Measurements from ENCODE around the gene TMEM168. TPM values are rescaled to one million over a fixed set of nuclear protein-coding genes. Genes with fewer than 3 reads are reported as not detected.
"Not testable (repeated sequence)": the region's sequence is repeated elsewhere in the genome, so short reads cannot be mapped to it uniquely, and the experiment has no call there.

Gene TMEM168
- 11.5 and 19.8 TPM in 2 replicates for total RNA-seq (2014; rRNA removed; shearing (Covaris generic))

- DNase-seq (ENCODE audit: low read depth), result peak; percentile 79
Observed at GRCh38 chr7:112789817-112790585, at the start of gene TMEM168. Gene TMEM168 (minus strand): TSS chr7:112790393. CDS start chr7:112784825, 5,568 bp downstream.

- not testable (repeated sequence) for DNase-seq (ENCODE audit: low read depth)
Observed at GRCh38 chr7:112835928-112836327, 45.7 kb upstream of the TMEM168 start.

GRCh38 chr7:112833082-112833481, 42.9 kb upstream of the TMEM168 start:
- no peak for DNase-seq (ENCODE audit: low read depth)

- no peak for DNase-seq (ENCODE audit: low read depth)
Observed at GRCh38 chr7:112830769-112831168, 40.6 kb upstream of the TMEM168 start.

GRCh38 chr7:112828696-112829095, 38.5 kb upstream of the TMEM168 start:
- DNase-seq (ENCODE audit: low read depth), result no peak

GRCh38 chr7:112821345-112821744, 31.2 kb upstream of the TMEM168 start:
- DNase-seq (ENCODE audit: low read depth), result no peak

GRCh38 chr7:112819536-112819935, 29.3 kb upstream of the TMEM168 start:
- no peak for DNase-seq (ENCODE audit: low read depth)

- no peak for DNase-seq (ENCODE audit: low read depth)
Observed at GRCh38 chr7:112806156-112806555, 16.0 kb upstream of the TMEM168 start.

GRCh38 chr7:112802406-112802805, 12.2 kb upstream of the TMEM168 start:
- DNase-seq (ENCODE audit: low read depth), result no peak

- no peak for DNase-seq (ENCODE audit: low read depth)
Observed at GRCh38 chr7:112800486-112800885, 10.3 kb upstream of the TMEM168 start.

- DNase-seq (ENCODE audit: low read depth), result no peak
Observed at GRCh38 chr7:112799448-112800120, 9.4 kb upstream of the TMEM168 start.

GRCh38 chr7:112798274-112799159, 8.3 kb upstream of the TMEM168 start:
- DNase-seq (ENCODE audit: low read depth), result no peak

- not testable (repeated sequence) for DNase-seq (ENCODE audit: low read depth)
Observed at GRCh38 chr7:112796552-112796951, 6.4 kb upstream of the TMEM168 start.

- no peak for DNase-seq (ENCODE audit: low read depth)
Observed at GRCh38 chr7:112792441-112792840, 2.2 kb upstream of the TMEM168 start.

GRCh38 chr7:112791465-112792168, 1.4 kb upstream of the TMEM168 start:
- no peak for DNase-seq (ENCODE audit: low read depth)

GRCh38 chr7:112790586-112791003, 402 bp upstream of the TMEM168 start:
- DNase-seq (ENCODE audit: low read depth), result no peak

GRCh38 chr7:112789453-112789816, 758 bp downstream of the TMEM168 start:
- DNase-seq (ENCODE audit: low read depth), result no peak

GRCh38 chr7:112788778-112789343, 1.3 kb downstream of the TMEM168 start:
- DNase-seq (ENCODE audit: low read depth), result no peak

GRCh38 chr7:112784603-112785002, 5.6 kb downstream of the TMEM168 start:
- DNase-seq (ENCODE audit: low read depth), result no peak

GRCh38 chr7:112782498-112782897, 7.7 kb downstream of the TMEM168 start:
- no peak for DNase-seq (ENCODE audit: low read depth)

GRCh38 chr7:112781558-112781957, 8.6 kb downstream of the TMEM168 start:
- DNase-seq (ENCODE audit: low read depth), result no peak

Data from RPMI7951 (cell line).